NCI-H226 (cell line): ENCODE results near the gene SPTLC2.

Experiments used
- DNase-seq: peaks from one replicate; pipeline ENCODE4 v3.0.0-alpha.2; 2015

Gene SPTLC2

DNA sequence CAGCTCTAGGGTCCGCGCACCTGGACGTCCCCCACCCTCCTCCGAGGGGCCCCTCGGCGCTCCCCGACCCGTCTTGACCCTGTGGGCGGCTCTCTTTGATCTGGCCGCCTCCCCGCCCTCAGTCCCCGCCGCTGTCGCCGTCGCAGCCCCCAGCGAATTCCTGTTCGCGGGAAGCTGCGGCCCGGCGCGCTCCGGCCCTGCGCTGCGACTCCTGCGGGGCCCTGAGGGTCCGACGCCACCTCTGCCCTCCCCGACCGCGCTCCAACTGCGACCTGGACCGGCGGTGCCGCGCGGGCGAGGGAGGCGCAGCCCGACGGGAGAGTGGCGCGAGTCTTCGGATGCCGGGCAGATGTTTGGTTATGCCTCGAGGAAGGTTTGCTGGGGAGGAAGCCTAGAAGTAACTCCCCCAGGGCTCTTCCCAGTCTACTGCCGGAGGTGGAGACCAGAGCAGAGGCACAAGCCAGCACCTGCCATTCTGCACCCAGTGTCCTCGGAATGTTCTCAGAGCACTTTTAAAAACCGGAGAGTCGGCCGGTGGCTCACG lies 117.4 kb downstream of the SPTLC2 start:
- DNase-seq: no peak

DNA sequence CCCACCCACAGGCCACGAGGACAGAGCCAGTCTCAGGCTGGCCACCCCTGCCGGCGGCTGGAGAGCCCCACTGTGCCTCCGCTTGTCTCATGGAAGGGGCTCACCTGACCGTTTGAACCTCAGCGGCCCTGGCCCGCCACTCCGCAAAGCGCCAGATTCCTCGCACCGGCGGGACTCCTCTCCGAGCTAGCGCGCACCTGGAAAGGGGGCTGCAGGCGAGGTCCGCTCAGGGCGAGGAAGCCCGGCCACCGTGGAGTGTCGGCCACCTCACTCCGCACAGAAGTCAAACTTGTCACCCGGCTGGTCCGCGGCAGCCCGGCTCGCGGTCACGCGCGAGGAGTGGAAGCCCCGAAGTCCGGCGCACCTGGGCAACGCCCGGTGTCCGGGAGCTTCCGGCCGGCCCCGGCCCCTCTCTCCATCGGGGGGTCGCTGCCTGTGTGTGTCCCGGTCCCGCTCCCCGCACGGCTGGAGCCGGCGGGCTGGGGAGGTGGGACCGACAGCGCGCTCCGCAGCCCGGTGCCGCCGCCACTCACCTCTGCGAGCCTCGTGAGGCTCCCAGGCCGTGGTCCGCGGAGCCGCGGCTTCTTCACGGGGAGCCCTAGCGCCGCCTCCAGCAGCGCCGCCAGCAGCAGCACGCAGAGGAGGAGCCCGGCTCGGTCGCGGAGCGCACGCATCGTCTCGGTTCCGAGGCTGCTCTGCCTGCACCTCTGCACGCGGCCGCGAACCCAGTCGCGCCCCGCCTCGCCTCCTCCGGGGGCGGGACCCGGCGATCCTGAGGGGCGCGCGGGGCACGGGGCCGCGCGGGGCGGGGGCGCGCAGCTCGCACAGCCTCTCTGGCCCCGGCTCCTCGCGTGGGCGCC lies 118.1 kb downstream of the SPTLC2 start, which contains the start of gene ISM2:
TSS of gene ISM2 (minus strand) at position 697 of the 860 bp plus-strand sequence. CDS start at position 674, 23 bp downstream.
- DNase-seq: peak; percentile 45

GRCh38 chr14:77495334-77495733 lies 121.1 kb downstream of the SPTLC2 start:
- DNase-seq: no peak

GRCh38 chr14:77491056-77491455 lies 125.4 kb downstream of the SPTLC2 start:
- DNase-seq: no peak

GRCh38 chr14:77490347-77490986 lies 126.0 kb downstream of the SPTLC2 start:
- no peak for DNase-seq

- DNase-seq: no peak
Observed at GRCh38 chr14:77489041-77489440, 127.4 kb downstream of the SPTLC2 start.

DNA sequence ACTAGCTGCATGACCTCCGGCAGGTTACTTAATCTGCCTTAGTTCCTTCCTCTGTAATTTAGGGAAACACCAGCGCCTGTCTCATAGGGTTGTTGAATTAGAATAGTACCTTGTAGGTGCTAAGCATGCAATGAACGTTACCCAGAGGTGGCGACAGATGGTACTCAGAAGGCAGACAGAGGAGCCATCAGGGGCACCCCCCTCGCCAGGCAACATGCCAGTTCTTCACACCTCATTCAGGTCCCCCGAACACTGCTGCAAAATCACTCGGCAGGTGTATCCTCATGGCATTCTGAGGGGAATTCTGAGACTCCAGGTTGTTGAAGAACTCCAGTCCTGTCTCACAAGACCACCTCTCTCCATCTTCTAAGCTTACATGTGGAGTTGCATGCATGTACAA lies 127.9 kb downstream of the SPTLC2 start:
- DNase-seq: no peak

DNA sequence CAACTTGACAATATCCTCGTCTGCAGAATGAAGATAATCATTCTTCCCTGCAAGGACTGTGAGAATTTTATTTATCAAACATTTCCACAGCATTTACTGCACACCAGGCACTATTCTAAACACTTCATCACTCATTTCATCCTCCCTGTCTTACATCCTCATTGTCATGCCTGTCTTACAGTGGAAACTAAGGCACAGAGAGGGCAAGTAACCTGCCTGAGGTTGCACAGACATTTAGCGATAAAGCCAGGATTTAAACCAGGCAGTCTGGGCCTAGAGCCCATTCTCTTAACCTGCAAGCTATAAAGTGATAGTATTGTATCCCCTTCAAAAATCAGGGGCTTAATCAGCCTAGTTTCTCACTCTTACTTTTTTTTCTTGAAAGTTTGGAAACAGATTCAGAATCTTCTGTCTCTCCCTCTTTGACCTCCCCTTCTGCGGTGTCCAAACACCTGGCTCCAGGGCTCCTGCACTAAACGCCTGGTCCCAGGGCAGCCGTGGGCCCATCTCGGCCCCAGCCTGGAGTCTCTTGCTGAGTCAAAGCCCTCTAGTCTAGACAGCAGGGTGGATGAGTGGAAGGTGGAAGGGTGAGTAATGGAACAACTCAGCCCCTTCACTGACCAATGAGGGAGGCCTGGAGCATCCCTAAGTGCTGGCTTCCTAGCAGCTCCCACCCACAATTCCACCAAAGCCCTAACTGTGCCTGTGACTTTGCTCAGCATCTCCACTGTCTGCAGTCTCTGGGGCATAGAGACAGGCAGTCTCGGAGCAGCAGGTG lies 130.3 kb downstream of the SPTLC2 start:
- peak; percentile 64 for DNase-seq

DNA sequence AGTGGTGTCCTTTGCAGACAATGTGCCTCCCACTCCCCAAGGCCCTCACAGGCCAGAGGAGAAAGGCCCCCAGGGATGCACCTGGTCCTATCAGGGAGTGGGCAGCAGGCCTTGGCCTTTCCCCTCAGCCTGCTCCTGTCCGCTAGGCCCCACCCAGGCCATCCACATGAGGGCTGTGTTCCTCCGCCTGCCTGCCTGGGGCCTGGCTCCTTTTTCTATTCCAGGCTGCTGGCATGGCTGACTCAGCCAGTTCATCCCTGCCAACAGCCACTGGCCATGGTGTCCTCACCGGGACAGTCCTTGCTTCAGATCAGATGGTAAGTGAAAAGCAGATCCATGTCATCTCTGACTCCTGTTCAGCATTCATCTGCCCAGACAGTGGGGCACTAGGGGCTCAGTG lies 131.2 kb downstream of the SPTLC2 start:
- no peak for DNase-seq

DNA sequence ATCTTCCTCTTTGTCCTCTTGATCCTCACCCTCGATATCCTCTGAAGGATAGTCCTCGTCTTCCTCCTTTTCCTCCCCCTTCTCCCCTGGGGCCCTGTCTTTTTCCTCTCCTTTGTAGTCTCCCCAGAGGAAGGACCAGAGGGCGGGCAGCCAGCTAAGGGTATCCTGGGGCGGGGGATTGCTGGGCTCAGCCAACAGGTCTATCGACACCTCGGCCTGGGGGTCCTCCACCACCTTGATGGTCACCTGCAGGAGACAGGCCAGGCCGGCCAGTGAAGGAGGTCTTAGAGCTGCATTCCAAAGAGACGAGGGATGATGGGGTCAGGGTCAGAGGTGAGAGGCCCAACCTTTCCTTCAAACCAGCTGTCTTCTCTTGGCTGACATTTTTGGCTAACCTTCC lies 134.0 kb downstream of the SPTLC2 start:
- no peak for DNase-seq

GRCh38 chr14:77478796-77479195 lies 137.6 kb downstream of the SPTLC2 start:
- no peak for DNase-seq

DNA sequence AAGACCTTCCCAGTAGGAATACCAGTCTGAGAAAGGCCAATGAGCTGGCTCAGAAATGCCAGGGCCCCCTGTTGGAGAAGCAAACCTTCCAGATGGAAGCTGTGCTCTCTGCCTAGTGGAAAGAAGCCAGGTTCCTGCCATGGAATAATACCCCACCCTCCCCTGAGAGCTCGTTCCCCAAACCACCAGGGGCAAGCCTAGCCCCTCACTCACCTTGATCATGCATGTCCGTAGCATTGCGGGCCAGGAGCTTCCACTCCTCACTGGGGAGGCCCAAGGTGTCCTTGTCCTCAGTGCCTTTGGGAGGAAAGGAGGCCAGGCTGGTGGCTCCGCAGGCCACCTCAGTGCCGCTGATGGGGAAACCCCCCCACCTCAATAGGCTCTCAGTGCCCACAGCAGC lies 138.4 kb downstream of the SPTLC2 start:
- DNase-seq: no peak

DNA sequence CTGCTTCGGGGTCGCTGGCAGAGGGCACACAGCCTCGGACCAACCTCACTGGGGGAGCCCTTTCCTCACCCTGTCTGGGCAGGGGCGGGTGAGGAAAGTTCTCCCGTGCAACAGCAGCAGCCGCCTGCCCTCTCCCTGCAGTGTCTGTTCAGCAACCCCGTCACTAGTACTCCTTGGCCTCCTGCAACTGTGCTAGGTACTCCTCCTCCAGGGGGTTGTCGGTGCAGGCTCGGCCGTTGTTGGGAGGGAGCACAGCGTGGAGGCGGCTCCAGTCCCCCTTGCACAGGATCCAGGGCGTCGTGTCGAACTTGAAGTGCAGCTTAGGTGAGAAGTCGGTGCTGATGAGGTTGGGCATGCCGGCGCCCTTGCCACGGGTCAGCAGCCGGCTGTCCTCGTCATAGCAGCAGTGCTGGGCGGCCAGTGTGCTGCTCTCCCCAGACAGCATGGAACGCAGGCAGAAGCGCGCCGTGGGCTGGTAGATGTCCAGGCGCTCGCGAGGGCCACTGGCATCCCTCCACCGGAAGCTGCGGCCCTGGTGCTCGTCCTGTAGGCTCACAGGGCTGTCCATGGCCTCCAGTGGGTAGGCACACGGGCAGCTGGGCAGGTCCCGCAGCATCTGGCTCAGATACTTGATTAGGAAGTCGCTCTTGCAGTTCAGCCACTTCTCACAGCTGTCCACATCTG lies 140.9 kb downstream of the SPTLC2 start:
- DNase-seq: no peak

DNA sequence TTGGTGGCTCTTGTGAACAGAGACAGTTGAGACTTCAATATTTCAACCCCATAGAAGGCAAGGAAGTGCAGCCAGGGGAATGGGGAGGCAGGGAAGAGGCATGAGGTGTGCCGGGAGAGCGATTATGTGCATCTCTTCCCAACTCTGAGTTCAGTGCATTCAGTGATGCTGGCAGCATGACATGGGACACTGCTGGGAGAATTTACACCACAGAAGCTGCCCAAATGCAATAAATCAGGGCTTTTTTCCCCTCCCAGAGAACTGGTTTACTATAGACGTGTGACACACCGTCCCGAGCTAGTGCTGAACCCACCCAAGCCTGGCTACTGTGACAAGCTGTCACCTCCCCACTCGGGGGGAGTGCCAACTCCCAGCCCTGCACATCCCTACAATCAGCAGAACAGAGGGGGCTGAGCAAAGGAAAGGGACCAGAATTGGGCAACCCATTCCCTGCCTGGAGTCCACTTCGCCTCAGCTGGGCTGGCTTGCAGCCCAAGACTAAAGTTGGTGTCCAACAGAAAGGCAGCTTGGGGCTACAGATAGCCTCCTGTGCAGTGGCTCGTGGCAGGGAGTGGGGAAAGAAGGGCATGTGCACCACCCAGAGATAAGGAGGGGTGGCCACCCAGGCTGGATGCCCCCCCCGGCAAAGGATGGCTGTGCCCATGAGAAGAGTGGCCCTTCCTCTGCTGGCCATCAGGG lies 141.8 kb downstream of the SPTLC2 start:
- DNase-seq: no peak

GRCh38 chr14:77473921-77474320 lies 142.5 kb downstream of the SPTLC2 start:
- DNase-seq: no peak

DNA sequence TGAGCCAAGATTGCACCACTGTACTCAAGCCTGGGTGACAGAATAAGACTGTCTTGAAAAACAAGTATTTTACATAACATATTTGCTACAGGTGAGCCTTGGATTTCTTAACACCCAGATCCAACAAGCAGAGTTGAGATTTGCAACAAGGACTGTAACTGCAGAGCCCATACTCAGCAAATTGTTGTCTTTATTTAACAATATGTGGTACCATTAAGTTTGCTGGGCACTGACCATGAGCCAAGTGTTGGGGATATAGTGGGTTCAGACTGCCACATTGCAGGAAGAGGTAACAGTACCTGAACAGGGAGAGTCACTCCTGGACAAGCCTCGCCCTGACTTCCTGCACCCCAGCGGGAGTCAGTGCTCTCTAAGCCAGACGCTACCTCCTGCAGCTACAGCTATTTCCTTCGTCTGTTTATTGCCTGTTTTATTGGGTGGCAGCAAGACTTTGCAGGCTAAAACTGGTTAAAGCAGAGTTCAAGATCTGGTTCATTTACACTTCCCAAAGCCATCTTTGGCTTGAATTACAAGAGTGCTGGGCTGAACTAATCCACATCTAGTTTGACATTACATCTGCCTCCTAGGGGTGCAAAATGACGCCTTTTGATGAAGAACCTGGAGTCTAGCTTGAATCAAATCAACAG lies 146.1 kb downstream of the SPTLC2 start:
- DNase-seq: no peak

DNA sequence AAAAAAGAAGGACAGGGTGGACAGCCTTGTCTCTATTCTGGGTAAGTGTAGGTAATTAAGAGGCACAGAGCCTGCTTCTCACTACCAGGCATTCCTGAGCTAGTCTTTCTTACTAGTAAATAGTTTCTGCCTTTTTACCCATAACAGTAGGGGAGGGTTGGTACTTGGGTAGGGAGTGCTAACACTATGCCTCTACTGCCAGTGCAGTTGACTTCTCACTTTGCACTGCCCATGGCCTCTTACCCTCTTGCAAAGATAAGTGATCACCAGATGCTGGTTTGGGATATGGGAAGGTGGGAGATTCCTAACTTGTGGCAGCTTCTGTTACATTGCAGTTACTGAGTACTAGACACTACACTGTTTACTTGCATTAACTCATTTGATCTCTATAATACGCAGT lies 146.9 kb downstream of the SPTLC2 start:
- DNase-seq: no peak

- no peak for DNase-seq
Observed at GRCh38 chr14:77469067-77469505, 147.4 kb downstream of the SPTLC2 start.

DNA sequence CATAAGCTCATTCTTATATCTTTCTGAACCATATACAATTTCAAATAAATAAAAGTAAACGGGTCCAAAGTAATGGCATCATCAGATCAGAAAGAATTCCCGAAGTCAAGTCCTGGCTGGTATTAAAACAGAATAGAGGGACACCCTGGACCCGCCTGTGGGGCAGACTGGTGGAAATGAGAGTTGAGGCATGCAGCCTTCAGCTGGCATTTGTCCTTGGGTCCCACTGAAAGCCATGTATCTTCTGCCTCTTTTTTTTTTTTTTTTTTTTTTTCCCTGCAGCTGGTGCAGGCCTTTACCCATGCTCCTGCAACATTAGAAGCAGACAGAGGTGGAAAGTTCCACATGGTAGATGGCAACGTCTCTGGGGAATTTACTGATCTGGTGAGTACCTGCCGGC lies 148.6 kb downstream of the SPTLC2 start:
- DNase-seq: no peak

- DNase-seq: peak; percentile 20
Observed at GRCh38 chr14:77459072-77459723, 157.2 kb downstream of the SPTLC2 start.
